HG02763 (cell line): ENCODE results near the gene MOB2.
"Not testable (repeated sequence)": the region's sequence is repeated elsewhere in the genome, so short reads cannot be mapped to it uniquely, and the experiment has no call there.

Source experiments
- ATAC-seq: cut with Tn5 transposase; IDR thresholded peaks from one replicate; pipeline ENCODE4 v1.9.1; 2021; ENCODE audit warnings: mild to moderate bottlenecking, moderate library complexity; ENCODE audit not compliant: unreplicated experiment

The MOB2 gene

DNA sequence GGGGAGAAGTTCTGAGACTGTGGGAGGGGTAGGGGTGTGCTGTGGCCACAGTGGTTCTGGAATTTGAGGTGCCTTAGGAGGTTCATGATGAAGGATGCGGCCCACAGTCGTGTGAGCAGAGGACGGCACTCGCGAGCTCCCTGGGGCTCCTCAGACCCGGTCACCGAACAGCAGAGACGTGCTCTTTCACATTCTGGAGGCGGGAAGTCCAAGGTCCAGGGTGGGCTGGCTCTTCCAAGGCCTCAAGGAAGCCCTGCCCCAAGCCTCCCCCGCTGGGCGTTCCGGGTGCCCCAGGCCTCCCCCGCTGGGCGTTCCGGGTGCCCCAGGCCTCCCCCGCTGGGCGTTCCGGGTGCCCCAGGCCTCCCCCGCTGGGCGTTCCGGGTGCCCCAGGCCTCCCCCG is 63.2 kb downstream of the MOB2 start:
- ATAC-seq, result not testable (repeated sequence)

DNA sequence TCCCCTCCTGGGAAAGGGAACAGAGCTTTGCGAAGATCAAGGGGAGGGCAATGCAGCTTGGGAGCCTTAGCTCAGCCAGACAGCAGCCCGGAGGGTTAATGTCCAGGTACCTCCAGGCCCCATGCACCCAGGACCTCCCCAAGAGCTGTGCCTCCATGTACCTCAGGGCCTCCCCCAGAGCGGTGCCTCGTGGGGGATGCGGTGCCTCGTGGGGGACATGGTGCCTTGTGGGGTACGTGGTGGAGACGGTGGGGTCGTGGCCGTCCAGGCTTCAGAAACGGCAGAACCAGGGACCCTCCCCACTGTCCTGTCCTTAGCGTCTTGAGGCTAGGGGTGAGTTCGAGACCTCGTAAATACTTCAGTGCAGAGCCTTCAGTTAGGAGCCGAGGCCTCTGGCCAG is 63.6 kb downstream of the MOB2 start:
- ATAC-seq, result no peak

DNA sequence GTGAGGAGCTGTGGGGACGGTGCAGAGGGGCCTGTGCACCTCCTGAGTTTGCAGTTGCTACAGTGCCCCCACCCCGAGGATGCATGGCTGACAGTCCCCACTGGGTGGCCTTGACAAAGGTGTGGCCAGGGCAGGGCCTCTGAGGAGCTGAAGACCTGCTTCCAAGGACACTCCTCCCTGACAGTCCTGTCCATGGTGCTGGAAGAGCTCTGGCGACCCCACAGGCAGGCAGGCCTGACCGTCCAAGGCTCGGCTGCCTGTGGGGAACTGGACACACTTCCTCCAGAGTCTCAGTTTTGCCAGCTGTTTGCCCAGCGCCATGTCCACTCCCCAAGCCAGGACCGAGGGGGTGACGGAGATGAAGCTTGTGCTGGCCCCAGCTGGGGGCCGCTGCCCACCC is 64.1 kb downstream of the MOB2 start:
- ATAC-seq, result no peak

GRCh38 chr11:1421291-1421690 is 65.3 kb downstream of the MOB2 start:
- no peak for ATAC-seq

- no peak for ATAC-seq
Measured at GRCh38 chr11:1419811-1420210, 66.8 kb downstream of the MOB2 start.
